Ramos (cell line): ENCODE data around the gene CEACAM21.

Experiments used
- in situ Hi-C: fragments of 300-500 bp; cut with MboI; formaldehyde crosslinking; loops from one replicate; pipeline ENCODE4 v1.14.3; 2022; ENCODE audit warnings: low sequenced_read_pairs; ENCODE audit not compliant: unreplicated experiment

The CEACAM21 gene

GRCh38 chr19:41575998-41576397 lies at the start of gene CEACAM21:
Gene CEACAM21 (plus strand): TSS chr19:41576166. CDS start chr19:41576275, 109 bp downstream.
- in situ Hi-C loops, result loop anchor here (10.0 kb wide), 1 partner anchor 371 kb away; no protein-coding TSS in a partner anchor

GRCh38 chr19:41527089-41527488 lies 48.9 kb upstream of the CEACAM21 start:
- in situ Hi-C loops, result no loop called here

- in situ Hi-C loops, result no loop called here
Measured at GRCh38 chr19:41528106-41528505, 47.9 kb upstream of the CEACAM21 start.

- in situ Hi-C loops, result no loop called here
Measured at GRCh38 chr19:41529484-41530183, 46.3 kb upstream of the CEACAM21 start.

- in situ Hi-C loops, result no loop called here
Measured at GRCh38 chr19:41530184-41530534, 45.8 kb upstream of the CEACAM21 start.

- in situ Hi-C loops, result no loop called here
Measured at GRCh38 chr19:41530761-41531301, 45.1 kb upstream of the CEACAM21 start.

- in situ Hi-C loops, result no loop called here
Measured at GRCh38 chr19:41531438-41532311, 44.3 kb upstream of the CEACAM21 start.

- in situ Hi-C loops, result no loop called here
Measured at GRCh38 chr19:41532526-41532925, 43.4 kb upstream of the CEACAM21 start.

- in situ Hi-C loops, result no loop called here
Measured at GRCh38 chr19:41533671-41534215, 42.2 kb upstream of the CEACAM21 start.

GRCh38 chr19:41535029-41535622 lies 40.8 kb upstream of the CEACAM21 start:
- in situ Hi-C loops, result no loop called here

GRCh38 chr19:41537789-41538188 lies 38.2 kb upstream of the CEACAM21 start:
- in situ Hi-C loops, result no loop called here

GRCh38 chr19:41540041-41540695 lies 35.8 kb upstream of the CEACAM21 start:
- in situ Hi-C loops, result no loop called here

GRCh38 chr19:41541990-41542584 lies 33.9 kb upstream of the CEACAM21 start:
- in situ Hi-C loops, result no loop called here

GRCh38 chr19:41542622-41543021 lies 33.3 kb upstream of the CEACAM21 start:
- in situ Hi-C loops, result no loop called here

GRCh38 chr19:41543582-41543981 lies 32.4 kb upstream of the CEACAM21 start:
- in situ Hi-C loops, result no loop called here

- in situ Hi-C loops, result no loop called here
Measured at GRCh38 chr19:41545547-41545946, 30.4 kb upstream of the CEACAM21 start.

GRCh38 chr19:41546386-41546789 lies 29.6 kb upstream of the CEACAM21 start:
- in situ Hi-C loops, result no loop called here

GRCh38 chr19:41546961-41547360 lies 29.0 kb upstream of the CEACAM21 start:
- in situ Hi-C loops, result no loop called here

GRCh38 chr19:41547569-41547968 lies 28.4 kb upstream of the CEACAM21 start:
- in situ Hi-C loops, result no loop called here

GRCh38 chr19:41548047-41548446 lies 27.9 kb upstream of the CEACAM21 start:
- in situ Hi-C loops, result no loop called here
